H1 (cell line): Measurements from ENCODE around the gene MINDY1. TPM values are rescaled to one million over a fixed set of nuclear protein-coding genes. Genes with fewer than 3 reads are reported as not detected.

Experiments
- CTCF ChIA-PET: fragments of 300-600 bp; sonication (Branson Sonifier 250); formaldehyde crosslinking; loops from one replicate; lab custom pipeline; 2021; ENCODE audit not compliant: partially characterized antibody; lab: Charles Lee
- POLR2A ChIA-PET: fragments of 300-600 bp; sonication (Branson Sonifier 250); formaldehyde crosslinking; loops from one replicate; lab custom pipeline; 2021; ENCODE audit warnings: inconsistent platforms; ENCODE audit not compliant: partially characterized antibody; lab: Charles Lee
- DNase-seq, 2 experiments: peaks; one replicate each; pipeline versions ENCODE4 v3.0.0 to v3.0.0-alpha.2; 2010 to 2022; ENCODE audit warnings: low spot score in 2 of 2, low read depth in 1 of 2, mixed read lengths in 1 of 2
- FAIRE-seq: peaks from 2 replicates; lab custom pipeline; 2011; peaks lifted over from hg19 to GRCh38; lab: Jason Lieb, UNC
- H2AFZ ChIP-seq: 2 replicates; pipeline ENCODE4 v1.8.1; 2012; ENCODE audit warnings: low read length, inconsistent platforms
- H2AK5ac ChIP-seq: 2 replicates; pipeline ENCODE4 v1.6.1; 2013; ENCODE audit warnings: low read depth, low read length
- H2BK120ac ChIP-seq: replicated peaks from 2 replicates; pipeline ENCODE3; 2013; ENCODE audit warnings: low read depth, low read length, inconsistent platforms
- H2BK12ac ChIP-seq: 2 replicates; pipeline ENCODE4 v1.6.1; 2013; ENCODE audit warnings: low read depth, low read length
- H2BK15ac ChIP-seq: 2 replicates; pipeline ENCODE4 v1.6.1; 2013; ENCODE audit warnings: low read length
- H2BK20ac ChIP-seq: 2 replicates; pipeline ENCODE4 v1.6.1; 2013; ENCODE audit warnings: low read length
- H2BK5ac ChIP-seq: 2 replicates; pipeline ENCODE4 v1.6.1; 2013; ENCODE audit warnings: low read depth, low read length
- H3K14ac ChIP-seq: 2 replicates; pipeline ENCODE4 v1.6.1; 2013; ENCODE audit warnings: inconsistent platforms; ENCODE audit not compliant: insufficient read length
- H3K18ac ChIP-seq: 2 replicates; pipeline ENCODE4 v1.6.1; 2013; ENCODE audit warnings: low read length; ENCODE audit errors: extremely low read depth
- H3K23ac ChIP-seq: 2 replicates; pipeline ENCODE4 v1.6.1; 2013; ENCODE audit warnings: inconsistent platforms; ENCODE audit not compliant: insufficient read length
- H3K23me2 ChIP-seq: 2 replicates; pipeline ENCODE4 v1.6.1; 2013; ENCODE audit warnings: low read depth, low read length
- H3K27ac ChIP-seq: 2 replicates; pipeline ENCODE4 v1.6.1; 2011; ENCODE audit warnings: low read depth, low read length, inconsistent platforms
- H3K27me3 ChIP-seq, 4 experiments: replicated peaks in 1 of 4; 1 replicate in 1 of 4; 2 replicates in 3 of 4; pipeline versions ENCODE4 v1.6.1 to v1.8.1; 2011 to 2013; ENCODE audit warnings: low read length in 3 of 4, mild to moderate bottlenecking in 3 of 4, inconsistent platforms in 2 of 4, mixed read lengths in 2 of 4, moderate library complexity in 1 of 4; ENCODE audit not compliant: control insufficient read depth in 3 of 4, insufficient read depth in 3 of 4; ENCODE audit errors: extremely low read depth in 1 of 4
- H3K36me3 ChIP-seq, 4 experiments: 2 replicates each; pipeline versions ENCODE4 v1.6.1 to v1.8.1; 2011 to 2013; ENCODE audit warnings: mild to moderate bottlenecking in 4 of 4, low read length in 3 of 4, moderate library complexity in 2 of 4, control low read depth in 1 of 4, inconsistent platforms in 1 of 4; ENCODE audit not compliant: insufficient read depth in 4 of 4, control insufficient read depth in 2 of 4
- H3K4ac ChIP-seq: replicated peaks from 2 replicates; pipeline ENCODE3; 2013; ENCODE audit warnings: low read length, low read depth, mixed read lengths, inconsistent platforms; ENCODE audit not compliant: insufficient read length
- H3K4me1 ChIP-seq, 4 experiments: replicated peaks in 1 of 4; 1 replicate in 1 of 4; 2 replicates in 3 of 4; pipeline versions ENCODE4 v1.6.1 to v1.8.1; 2011 to 2013; ENCODE audit warnings: low read length in 3 of 4, inconsistent platforms in 2 of 4, mixed read lengths in 1 of 4; ENCODE audit not compliant: insufficient read depth in 4 of 4, control insufficient read depth in 3 of 4
- H3K4me2 ChIP-seq, 2 experiments: 2 replicates each; pipeline versions ENCODE4 v1.6.1 to v1.8.1; 2011 to 2013; ENCODE audit warnings: low read depth in 2 of 2, low read length in 2 of 2, control low read depth in 1 of 2, inconsistent platforms in 1 of 2, mild to moderate bottlenecking in 1 of 2; ENCODE audit not compliant: insufficient read depth in 1 of 2
- H3K4me3 ChIP-seq, 4 experiments: fragments of 200-600, 300-600 bp in 1 of 4; sonication (generic), shearing (Covaris generic), sonication (Bioruptor Twin) in 1 of 4; 2 replicates each; pipeline versions ENCODE4 v1.5.1 to v1.8.1; 2011 to 2016; ENCODE audit warnings: low read length in 4 of 4, low read depth in 3 of 4, control low read depth in 2 of 4, inconsistent platforms in 2 of 4, mild to moderate bottlenecking in 2 of 4, mixed read lengths in 1 of 4, moderate library complexity in 1 of 4; ENCODE audit not compliant: insufficient read depth in 2 of 4; ENCODE audit errors: extremely low read depth in 1 of 4
- H3K56ac ChIP-seq: replicated peaks from 2 replicates; pipeline ENCODE3; 2013; ENCODE audit warnings: low read depth, mild to moderate bottlenecking, mixed read lengths, low read length, inconsistent platforms; ENCODE audit not compliant: insufficient read length
- H3K79me1 ChIP-seq: 2 replicates; pipeline ENCODE4 v1.6.1; 2013; ENCODE audit warnings: low read depth, low read length, control low read depth
- H3K79me2 ChIP-seq, 2 experiments: 2 replicates each; pipeline versions ENCODE4 v1.6.1 to v1.8.1; 2012 to 2013; ENCODE audit warnings: low read length in 2 of 2, mild to moderate bottlenecking in 2 of 2, inconsistent platforms in 1 of 2; ENCODE audit not compliant: insufficient read depth in 2 of 2, control insufficient read depth in 1 of 2
- H3K9ac ChIP-seq, 4 experiments: replicated peaks in 1 of 4; 1 replicate in 1 of 4; 2 replicates in 3 of 4; pipeline versions ENCODE4 v1.6.1 to v1.8.1; 2011 to 2013; ENCODE audit warnings: low read depth in 3 of 4, low read length in 3 of 4, control low read depth in 2 of 4, mild to moderate bottlenecking in 2 of 4, moderate library complexity in 2 of 4, inconsistent platforms in 1 of 4; ENCODE audit errors: extremely low read depth in 1 of 4
- H3K9me3 ChIP-seq, 2 experiments: 2 replicates each; pipeline versions ENCODE4 v1.6.1 to v1.8.1; 2012 to 2013; ENCODE audit warnings: mild to moderate bottlenecking in 2 of 2, moderate library complexity in 2 of 2, control low read depth in 1 of 2, inconsistent platforms in 1 of 2, low read depth in 1 of 2, low read length in 1 of 2, mixed read lengths in 1 of 2; ENCODE audit not compliant: insufficient read depth in 2 of 2
- H4K20me1 ChIP-seq, 2 experiments: replicated peaks in 1 of 2; 2 replicates each; pipeline versions ENCODE3 to v1.8.1; 2011 to 2013; ENCODE audit warnings: inconsistent platforms in 2 of 2, low read length in 2 of 2, mild to moderate bottlenecking in 1 of 2; ENCODE audit not compliant: insufficient read depth in 2 of 2, control insufficient read depth in 1 of 2
- H4K5ac ChIP-seq: 2 replicates; pipeline ENCODE4 v1.6.1; 2013; ENCODE audit warnings: low read length, low read depth, mixed read lengths, inconsistent platforms; ENCODE audit not compliant: insufficient read length
- H4K8ac ChIP-seq: 2 replicates; pipeline ENCODE4 v1.8.0; 2013; ENCODE audit warnings: mild to moderate bottlenecking, moderate library complexity, low read length, inconsistent platforms; ENCODE audit not compliant: insufficient read depth; ENCODE audit errors: extremely low read depth
- H4K91ac ChIP-seq: replicated peaks from 2 replicates; pipeline ENCODE3; 2013; ENCODE audit warnings: low read length, mixed read lengths, inconsistent platforms; ENCODE audit not compliant: insufficient read length
- CBX5 ChIP-seq: fragments of 300-800, 300-1000 bp; sonication (generic); IDR thresholded peaks from 2 replicates; pipeline ENCODE4 v1.7.1; 2016; ENCODE audit warnings: antibody characterized with exemption, low read length, low read depth
- NANOG ChIP-seq: IDR thresholded peaks from 2 replicates; pipeline ENCODE4 v1.6.1; 2011; ENCODE audit warnings: low read length, low read depth, mild to moderate bottlenecking, inconsistent platforms; ENCODE audit not compliant: insufficient read depth, poor library complexity, severe bottlenecking
- RAD21 ChIP-seq, 2 experiments: IDR thresholded peaks in 1 of 2; conservative IDR thresholded peaks in 1 of 2; 2 replicates each; pipeline ENCODE4 v1.6.1; 2011; ENCODE audit warnings: low read depth in 2 of 2, low read length in 2 of 2, improper control_type of control experiment in 1 of 2, inconsistent platforms in 1 of 2, mild to moderate bottlenecking in 1 of 2, moderate library complexity in 1 of 2
- RFX5 ChIP-seq: IDR thresholded peaks from 2 replicates; pipeline ENCODE4 v1.6.1; 2011; ENCODE audit warnings: low read depth, low read length, improper control_type of control experiment, borderline replicate concordance
- SIRT6 ChIP-seq: IDR thresholded peaks from one replicate; pipeline ENCODE4 v1.7.1; 2012; ENCODE audit warnings: low read length, inconsistent platforms
- SRF ChIP-seq: IDR thresholded peaks from 2 replicates; pipeline ENCODE4 v1.6.1; 2011; ENCODE audit warnings: mild to moderate bottlenecking, low read depth, low read length, moderate library complexity
- polyA plus RNA-seq, 7 experiments: library from polyadenylated mRNA; depleted of rRNA in 3 of 7; stranded (reverse) in 5 of 7; unstranded in 2 of 7; fragments of >200 nt in 5 of 7; fragments of 200-250 nt in 2 of 7; gene quantifications; 1 replicate in 5 of 7; 2 replicates in 1 of 7; 4 replicates in 1 of 7; pipeline versions ENCODE4 v1.2.1 to v1.2.3, GENCODE V29; 2011 to 2013; ENCODE audit warnings: missing spikeins in 2 of 7, mixed read lengths in 2 of 7
- total RNA-seq: library from RNA; stranded (reverse); fragmentation: NEBNext Ultra II Directional; extraction: Animal tissue kit (Norgen Biotek cat#: 25700); gene quantifications from 2 replicates; pipeline ENCODE4 v1.2.1, GENCODE V29; 2021
- TF ChIP-seq, protein P1 (sequence below): IDR thresholded peaks from 2 replicates; pipeline ENCODE4 v1.6.1; 2011; ENCODE audit warnings: low read depth, mild to moderate bottlenecking, low read length; ENCODE audit not compliant: insufficient read depth

The MINDY1 gene
- total and polyA plus RNA-seq, 2 of the 8 experiments (the other 6 are each of a cell fraction or from before 2014, with no cell fraction given) = 10.3 to 11.4 TPM

DNA sequence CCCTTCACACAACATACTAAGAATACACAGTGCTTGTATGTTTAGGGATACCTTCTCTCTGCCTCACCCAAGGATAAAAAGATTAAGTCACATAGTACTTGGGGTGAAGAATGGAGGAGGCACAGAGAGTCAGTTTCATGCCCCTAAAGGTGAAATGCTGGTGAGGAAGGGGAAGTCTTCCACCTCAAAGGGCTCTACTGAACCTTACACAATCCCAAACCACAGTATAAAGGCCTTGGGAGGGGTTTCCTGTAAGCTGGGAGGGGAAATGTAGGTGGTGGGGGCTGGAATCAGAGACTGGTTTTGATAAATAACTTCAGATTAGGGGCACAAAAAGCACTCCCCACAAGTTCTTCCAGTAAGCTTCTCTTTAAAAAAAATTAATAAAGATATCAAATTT, 3.5 kb downstream of the MINDY1 start:
- Histone ChIP-seq H2BK12ac (no peak overlapping the region), H4K8ac (no peak overlapping the region), H3K79me1 (no peaks in the 10 kb centered on the region), H2BK5ac (no peak overlapping the region), H3K18ac (no peak overlapping the region), H3K14ac (no peak overlapping the region), H2BK20ac (no peak overlapping the region), H3K79me2 (no peaks in the 10 kb centered on the region), H3K36me3 (peaks cover 0 to 4% (median 1%) of the 10 kb centered on the region in 4 experiments; a peak in 2 of 8 replicates), H3K27me3 (no peaks in the 10 kb centered on the region), H3K4me2 (no peak overlapping the region), H3K9me3 (no peaks in the 10 kb centered on the region), H3K9ac (no peak overlapping the region), H3K4me1 (peaks cover 5 to 9% (median 8%) of the 10 kb centered on the region in 4 experiments; a peak in 6 of 7 replicates), H2BK120ac (no peak overlapping the region), H3K4ac (no peak overlapping the region), H4K91ac (no peak overlapping the region), H3K27ac (no peak overlapping the region), H2AK5ac (no peak overlapping the region), H4K5ac (no peak overlapping the region), H3K56ac (no peak overlapping the region), H3K4me3 (no peak overlapping the region), H3K23me2 (peaks cover 3% of the 10 kb centered on the region; the same call in 1 of the 2 replicates), H3K23ac (no peak overlapping the region), H4K20me1 (no peaks in the 10 kb centered on the region), H2BK15ac (no peak overlapping the region), H2AFZ (no peak overlapping the region)
- ChIA-PET POLR2A (interaction anchor here (1.2 to 1.7 kb wide), 3 partner anchors 22 to 388 kb away, joined by 3 to 5 read pairs (median 4); partner anchors contain the start of gene ANXA9), CTCF (interaction anchor here (0.9 to 7.8 kb wide), 4 partner anchors 8 to 154 kb away, joined by 3 to 142 read pairs (median 44); partner anchors contain the start of genes ANXA9 and TNFAIP8L2)
- DNase-seq = no peak
- FAIRE-seq = no peak
- TF ChIP-seq SRF = no peak
- no peak for TF ChIP-seq RAD21 (IDR thresholded peaks at IDR 0.05 in 1 of 2, conservative IDR thresholded peaks at IDR 0.05 in 1 of 2; ENCODE audit: low read depth in 2 of 2, low read length in 2 of 2)
- TF ChIP-seq CBX5 = no peak
- TF ChIP-seq, protein P1, sequence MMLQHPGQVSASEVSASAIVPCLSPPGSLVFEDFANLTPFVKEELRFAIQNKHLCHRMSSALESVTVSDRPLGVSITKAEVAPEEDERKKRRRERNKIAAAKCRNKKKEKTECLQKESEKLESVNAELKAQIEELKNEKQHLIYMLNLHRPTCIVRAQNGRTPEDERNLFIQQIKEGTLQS = no peak
- TF ChIP-seq RFX5 = no peak
- TF ChIP-seq SIRT6 = no peak
- no peak for TF ChIP-seq NANOG
